GM21367 (cell line): ENCODE data around the gene ASAH2B.

Experiments
- ATAC-seq: cut with Tn5 transposase; IDR thresholded peaks from one replicate; pipeline ENCODE4 v1.9.1; 2021; ENCODE audit not compliant: unreplicated experiment

Gene ASAH2B

DNA sequence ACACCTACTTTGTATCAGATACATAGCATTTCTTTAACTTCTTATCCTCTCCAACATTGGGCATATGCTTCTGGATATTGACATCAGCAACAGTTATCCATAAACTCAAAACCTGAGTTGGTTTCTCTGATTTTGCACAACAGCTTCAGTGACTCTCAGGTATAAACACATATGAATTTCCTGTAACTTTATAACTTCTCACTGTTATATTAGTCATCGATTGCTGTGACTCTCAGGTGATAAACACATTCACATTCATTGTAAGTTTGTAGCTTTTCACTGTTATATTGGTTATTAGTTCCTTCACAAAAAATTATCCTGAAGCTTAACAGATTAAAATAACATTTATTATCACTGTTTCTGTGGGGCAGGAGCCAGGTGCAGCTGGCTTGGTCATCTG is 57.0 kb downstream of the ASAH2B start:
- no peak for ATAC-seq

- ATAC-seq, result no peak
Observed at GRCh38 chr10:50798297-50798696, 58.6 kb downstream of the ASAH2B start.

GRCh38 chr10:50799595-50799994 is 59.9 kb downstream of the ASAH2B start:
- ATAC-seq, result no peak

DNA sequence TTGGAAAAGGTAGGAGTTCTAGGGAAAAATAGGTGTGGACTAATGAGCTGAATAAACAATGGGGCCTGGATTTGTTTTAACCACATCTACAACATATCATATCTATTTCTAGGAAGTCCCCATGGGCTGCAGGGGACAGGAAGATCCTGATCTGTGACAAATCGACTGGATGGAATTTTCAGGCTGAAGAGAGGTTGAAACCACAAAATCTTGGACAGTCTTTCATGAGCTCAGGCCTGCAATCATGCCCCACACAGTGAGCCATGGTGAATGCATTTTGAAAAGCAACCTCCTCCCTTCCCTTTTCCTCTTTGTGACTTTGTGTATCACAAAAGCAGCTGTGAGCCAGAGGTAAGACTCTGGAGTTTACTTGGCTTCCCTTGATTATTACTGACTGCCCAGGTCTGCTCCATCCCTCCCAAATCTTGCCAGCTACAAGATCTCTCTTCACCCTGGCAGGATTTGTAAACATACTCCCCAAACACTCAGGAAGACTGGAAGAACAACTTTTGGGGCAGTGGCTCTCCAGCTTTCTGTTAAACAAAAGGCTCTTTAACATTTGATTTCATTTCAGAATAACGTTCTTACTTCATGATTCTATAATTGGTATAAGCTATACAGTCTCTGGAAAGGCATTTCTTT is 66.4 kb downstream of the ASAH2B start:
- no peak for ATAC-seq

GRCh38 chr10:50807851-50808776 is 68.4 kb downstream of the ASAH2B start:
- ATAC-seq, result no peak
